NCI-H1105 treated with DMSO at 0.1 percent for 48 hours (cell line): ENCODE measurements around the gene MPDZ.
"Not testable (repeated sequence)": the region's sequence is repeated elsewhere in the genome, so short reads cannot be mapped to it uniquely, and the experiment has no call there.

ENCODE experiments used
- DNase-seq: peaks from one replicate; lab custom pipeline; 2025; lab: John Stamatoyannopoulos, UW

Gene MPDZ

GRCh38 chr9:13264788-13265187, 14.7 kb downstream of the MPDZ start:
- no peak for DNase-seq

DNA sequence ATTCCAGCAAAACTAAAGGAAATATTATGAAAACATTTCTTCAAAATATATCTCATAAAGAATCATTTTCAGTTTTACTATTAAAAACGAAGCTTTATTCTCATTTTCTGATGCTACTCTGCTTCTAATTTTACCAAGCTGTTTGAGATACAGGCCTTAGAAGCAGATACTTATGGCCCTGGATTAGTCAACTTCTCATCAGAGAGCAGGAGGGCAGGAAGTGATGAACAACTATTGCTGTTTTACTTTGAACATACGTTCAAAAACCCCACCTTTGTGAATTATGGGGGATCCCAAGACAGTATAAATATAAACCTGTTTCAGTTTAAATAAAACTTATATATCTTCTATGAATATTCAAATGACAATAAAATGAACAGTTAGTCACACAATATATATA, 16.0 kb downstream of the MPDZ start:
- DNase-seq, result no peak

DNA sequence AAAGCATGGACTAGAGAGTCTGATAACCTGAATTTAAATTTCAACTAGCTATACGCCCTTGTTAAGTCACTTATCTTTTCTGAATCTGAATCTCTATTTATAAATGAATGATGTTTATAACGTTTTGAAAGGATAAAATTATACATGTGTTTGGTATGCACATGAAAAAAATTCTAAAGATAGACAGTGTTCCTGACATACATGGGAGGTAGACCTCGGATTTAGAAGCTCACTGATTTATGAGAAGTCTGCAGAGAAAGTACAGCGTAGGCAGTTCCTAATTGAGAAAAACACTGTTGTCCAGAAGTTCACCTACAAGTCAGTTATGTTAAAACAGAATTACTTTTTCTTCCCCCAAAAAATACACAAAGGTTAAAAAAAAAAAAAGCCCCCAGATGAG, 26.6 kb downstream of the MPDZ start:
- no peak for DNase-seq

GRCh38 chr9:13244181-13244580, 35.3 kb downstream of the MPDZ start:
- peak; percentile 84 for DNase-seq

DNA sequence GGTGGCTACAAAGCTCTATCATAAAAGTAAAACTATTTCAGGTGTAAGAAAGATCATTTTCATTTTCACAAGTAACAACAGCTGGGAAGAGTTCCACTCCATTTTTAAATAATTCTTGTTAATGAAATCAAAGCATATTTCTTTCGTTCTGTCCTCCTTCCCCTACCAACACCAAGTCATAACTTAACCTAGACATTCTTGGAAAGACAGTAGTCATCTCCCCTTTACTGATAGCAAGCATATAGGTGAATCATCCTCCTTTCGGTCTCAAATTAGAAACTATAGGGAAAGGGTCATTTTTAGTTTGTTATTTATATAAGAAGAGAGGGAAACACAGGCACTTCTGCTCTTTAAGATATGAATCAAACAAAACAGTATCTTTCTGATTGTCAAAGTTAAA, 38.2 kb downstream of the MPDZ start:
- no peak for DNase-seq

DNA sequence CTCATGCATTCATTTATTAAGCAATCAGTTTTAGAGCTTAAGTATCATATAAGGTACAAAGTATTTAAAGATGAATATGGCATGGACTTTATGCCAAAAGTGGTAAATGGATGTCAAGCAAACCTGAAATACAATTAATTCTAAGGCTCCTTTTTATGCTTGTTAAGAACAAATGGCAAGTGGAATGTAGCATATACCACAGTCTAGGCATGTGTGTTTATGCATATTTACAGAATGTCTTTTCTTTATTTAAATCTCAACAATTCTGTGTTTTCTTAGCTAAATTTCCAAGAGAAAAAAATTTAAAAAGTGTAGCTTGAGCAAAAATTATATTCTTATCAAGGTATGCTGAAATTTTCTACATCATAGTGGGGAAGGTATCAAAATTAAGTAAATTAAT, 39.8 kb downstream of the MPDZ start:
- DNase-seq, result no peak

DNA sequence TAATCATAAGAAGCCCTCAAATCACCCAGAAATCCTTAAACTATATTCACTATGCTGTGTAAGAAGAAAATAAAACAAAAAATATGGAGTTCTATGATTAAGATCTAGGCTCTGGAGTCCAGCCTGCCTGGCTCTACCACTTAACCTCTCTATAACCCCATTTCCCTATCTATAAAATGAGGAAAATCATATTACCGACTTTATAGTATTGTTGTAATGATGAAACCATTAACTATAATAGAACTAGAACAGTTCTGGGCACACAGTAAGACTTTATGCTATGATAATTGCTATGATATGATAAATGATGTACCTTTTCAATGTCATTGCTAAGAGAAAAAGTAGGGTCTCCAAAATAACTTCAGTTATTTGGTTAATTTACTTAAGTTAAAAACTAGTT, 40.3 kb downstream of the MPDZ start:
- DNase-seq, result no peak

DNA sequence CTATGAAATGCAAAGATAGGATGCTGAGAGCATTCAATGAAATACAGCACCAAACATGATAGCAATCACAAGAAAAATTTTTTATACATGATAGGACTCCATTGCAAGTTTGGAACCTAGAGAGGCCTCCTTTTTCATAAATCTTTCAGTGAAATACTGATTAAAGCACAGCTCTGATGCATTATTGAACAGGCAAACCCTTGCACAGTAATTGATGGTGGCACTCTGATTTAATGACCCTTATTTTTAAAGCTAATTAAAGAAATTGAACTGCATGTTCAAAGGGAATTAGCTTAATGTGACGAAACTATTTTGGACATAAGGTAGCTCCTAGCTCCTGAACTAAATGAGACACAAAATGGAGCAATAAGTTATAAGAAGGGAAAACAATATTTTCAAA, 44.6 kb downstream of the MPDZ start:
- no peak for DNase-seq

GRCh38 chr9:13228431-13228830, 51.1 kb downstream of the MPDZ start:
- DNase-seq, result no peak

DNA sequence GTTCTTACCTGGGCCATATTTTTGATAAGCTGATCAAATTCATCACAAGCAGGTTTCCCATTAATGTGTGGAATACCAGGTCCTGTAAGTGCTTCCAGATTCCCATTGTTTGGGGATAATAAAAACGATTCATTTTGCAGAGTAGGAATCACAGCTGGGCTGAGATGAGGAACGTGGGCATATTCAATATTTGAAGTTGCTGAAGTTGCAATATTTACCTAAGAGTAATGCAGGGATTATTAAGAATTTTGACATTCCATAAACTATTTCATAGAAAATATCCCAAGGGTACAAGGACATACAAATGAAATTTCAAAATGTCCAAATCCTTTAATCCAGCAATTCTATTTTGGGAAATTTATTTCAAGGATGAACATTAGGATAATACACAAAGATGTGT, 55.1 kb downstream of the MPDZ start:
- DNase-seq, result no peak

- DNase-seq, result not testable (repeated sequence)
Observed at GRCh38 chr9:13222733-13223132, 56.8 kb downstream of the MPDZ start.

- DNase-seq, result no peak
Observed at GRCh38 chr9:13221741-13222140, 57.8 kb downstream of the MPDZ start.

DNA sequence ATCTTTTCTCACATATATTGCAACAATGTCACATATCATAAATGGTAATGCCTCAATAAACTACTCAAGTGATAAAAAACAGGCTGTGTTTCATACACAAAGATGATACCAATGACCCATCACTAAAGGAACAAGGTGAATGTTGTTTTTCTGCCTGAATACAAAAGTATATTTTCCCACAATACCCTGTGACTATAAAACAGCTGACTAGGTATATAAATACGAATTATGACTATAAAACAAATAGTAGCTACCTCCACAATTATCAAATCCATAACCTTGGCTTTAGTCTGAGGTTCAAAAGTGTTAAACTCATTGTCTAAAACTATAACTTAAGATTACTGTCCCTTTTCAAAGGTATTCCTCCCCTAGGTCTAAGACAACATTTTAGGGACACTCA, 58.7 kb downstream of the MPDZ start:
- DNase-seq, result no peak

DNA sequence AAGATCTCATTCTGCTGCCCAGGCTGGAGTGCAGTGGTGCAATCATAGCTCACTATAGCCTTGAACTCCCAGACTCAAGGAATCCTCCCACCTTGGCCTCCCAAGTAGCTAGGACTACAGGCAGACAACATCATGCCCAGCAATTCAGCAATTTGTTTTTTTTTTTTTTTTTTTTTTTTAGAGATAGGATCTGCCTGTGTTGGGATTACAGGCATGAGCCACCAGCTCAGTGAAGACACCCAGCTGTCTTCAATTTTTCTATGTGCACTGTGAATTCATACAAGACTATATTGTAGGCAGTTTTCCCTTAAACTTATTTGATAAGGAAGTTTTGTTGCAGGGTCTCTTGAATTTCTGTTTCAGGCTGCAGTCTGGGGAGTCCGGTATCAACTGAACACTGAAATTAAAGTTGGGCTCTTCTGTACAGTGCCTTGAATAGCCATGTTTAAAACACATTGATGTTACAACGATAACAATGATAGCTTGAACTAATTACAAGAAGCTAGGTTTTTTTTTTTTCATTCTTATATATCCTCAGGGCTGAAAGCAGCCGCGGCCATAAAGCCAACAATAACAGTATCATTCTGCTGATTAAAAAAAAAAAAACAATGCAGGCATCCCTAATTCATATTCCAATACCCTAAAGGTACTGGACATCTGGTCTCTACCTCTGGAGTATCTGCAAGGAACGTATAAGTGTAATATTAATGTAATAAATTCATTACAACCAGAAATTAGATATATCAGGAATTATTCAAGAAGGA, 63.5 kb downstream of the MPDZ start:
- DNase-seq, result no peak

- DNase-seq, result no peak
Observed at GRCh38 chr9:13213998-13214397, 65.5 kb downstream of the MPDZ start.

- peak; percentile 50 for DNase-seq
Observed at GRCh38 chr9:13213337-13213736, 66.2 kb downstream of the MPDZ start.

DNA sequence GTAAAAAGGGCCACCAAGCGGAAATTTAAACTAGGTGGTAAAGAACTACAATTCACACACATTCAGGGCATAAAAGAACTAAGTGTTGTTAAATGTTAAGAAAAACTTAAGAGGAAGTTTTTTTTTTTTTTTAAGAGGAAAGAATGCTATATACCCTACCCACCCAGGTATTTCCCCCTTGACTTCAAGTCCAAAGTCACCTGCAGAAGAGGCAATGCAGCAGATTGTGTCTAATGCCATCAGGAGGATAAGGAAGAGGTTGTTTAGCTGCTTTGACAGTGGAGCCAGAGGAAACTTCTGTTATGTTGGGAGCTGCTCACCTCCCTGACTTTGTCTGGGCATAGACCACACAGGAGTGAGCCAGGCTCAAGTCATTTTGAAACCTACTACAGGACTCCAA, 69.2 kb downstream of the MPDZ start:
- no peak for DNase-seq

- no peak for DNase-seq
Observed at GRCh38 chr9:13209498-13209897, 70.0 kb downstream of the MPDZ start.

DNA sequence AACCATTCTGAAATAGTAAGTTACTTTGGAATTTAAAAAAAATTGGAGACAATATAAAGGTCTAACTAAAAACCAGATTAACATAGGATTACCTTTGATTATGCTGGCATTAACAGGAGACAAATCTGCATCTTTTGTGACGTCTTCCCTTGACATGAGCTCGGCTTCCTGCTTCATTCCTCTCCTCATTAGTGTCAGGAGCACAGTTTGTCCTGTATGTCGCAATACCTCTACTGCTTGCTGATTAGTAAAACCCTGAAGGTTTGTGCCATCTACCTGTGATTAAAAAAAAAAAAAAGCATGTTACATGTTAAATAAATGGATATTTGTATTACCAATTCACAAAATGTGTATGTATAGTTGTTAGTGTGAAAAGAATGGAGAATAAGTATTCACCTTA, 73.7 kb downstream of the MPDZ start:
- DNase-seq, result no peak

DNA sequence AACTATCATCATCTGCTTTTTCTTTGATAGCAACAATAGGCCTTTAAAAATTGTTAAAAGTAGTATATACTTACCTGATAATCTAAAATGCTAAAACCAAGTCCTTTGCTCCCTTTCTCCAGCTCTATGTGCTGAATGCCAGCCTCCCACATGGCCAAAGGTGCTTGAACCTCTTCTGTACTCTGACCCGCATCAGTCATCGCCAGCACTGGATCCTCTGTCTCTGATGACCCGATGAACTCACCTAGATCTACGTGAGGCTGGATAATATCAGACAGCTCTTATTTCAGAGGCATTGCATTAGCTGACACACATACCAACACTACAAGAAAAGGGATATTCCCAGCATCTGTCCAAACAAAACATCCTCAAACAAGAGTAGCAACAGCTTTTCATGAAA, 89.5 kb downstream of the MPDZ start:
- DNase-seq, result no peak

DNA sequence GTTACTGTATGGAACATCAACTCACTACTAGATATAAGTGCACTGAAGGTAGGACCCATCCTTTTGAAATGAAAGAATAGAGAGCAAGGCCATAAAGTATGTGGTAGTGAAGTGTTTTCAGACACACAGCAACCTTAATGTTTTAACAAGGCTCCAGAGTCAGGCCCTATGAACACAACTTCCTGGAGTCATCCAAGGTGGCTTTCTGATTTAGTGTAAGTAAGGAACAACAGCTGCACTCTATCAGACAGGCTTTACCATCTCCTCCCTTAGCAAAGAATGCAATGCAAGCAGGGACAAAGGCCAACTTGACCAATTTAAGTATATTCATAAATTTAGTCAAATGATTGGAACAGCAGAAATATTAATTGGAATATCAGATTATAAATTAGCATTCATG, 90.1 kb downstream of the MPDZ start:
- no peak for DNase-seq

GRCh38 chr9:13186774-13187173, 92.7 kb downstream of the MPDZ start:
- no peak for DNase-seq

- DNase-seq, result no peak
Observed at GRCh38 chr9:13186091-13186490, 93.4 kb downstream of the MPDZ start.

GRCh38 chr9:13181652-13182051, 97.8 kb downstream of the MPDZ start:
- peak; percentile 20 for DNase-seq

- DNase-seq, result no peak
Observed at GRCh38 chr9:13179257-13179656, 100.2 kb downstream of the MPDZ start.
